HEK293 (cell line): Measurements from ENCODE around the gene TRIM26.

ENCODE experiments used
- GLIS2 ChIP-seq: fragments of 450-650 bp; formaldehyde crosslinking; IDR thresholded peaks from 2 replicates; pipeline ENCODE4 v1.5.1; 2016; ENCODE audit warnings: missing biosample characterization, missing genetic modification characterization
- KLF16 ChIP-seq: fragments of 450-650 bp; formaldehyde crosslinking; IDR thresholded peaks from 2 replicates; pipeline ENCODE4 v1.5.1; 2017; ENCODE audit warnings: missing biosample characterization, missing genetic modification characterization
- MEIS1 ChIP-seq: sonication (generic); formaldehyde crosslinking; IDR thresholded peaks from 2 replicates; pipeline ENCODE4 v1.8.1; 2022; ENCODE audit warnings: missing genetic modification reagents, mild to moderate bottlenecking, borderline replicate concordance
- MZF1 ChIP-seq: fragments of 450-650 bp; formaldehyde crosslinking; IDR thresholded peaks from 2 replicates; pipeline ENCODE4 v1.5.1; 2017; ENCODE audit warnings: missing biosample characterization, missing genetic modification characterization, borderline replicate concordance
- PRDM1 ChIP-seq: fragments of 450-650 bp; formaldehyde crosslinking; IDR thresholded peaks from 2 replicates; pipeline ENCODE4; 2016; ENCODE audit warnings: missing biosample characterization, missing genetic modification characterization
- SP2 ChIP-seq: fragments of 450-650 bp; formaldehyde crosslinking; IDR thresholded peaks from 2 replicates; pipeline ENCODE4 v1.5.1; 2016; ENCODE audit warnings: missing biosample characterization, missing genetic modification characterization
- SP3 ChIP-seq: fragments of 450-650 bp; formaldehyde crosslinking; IDR thresholded peaks from 2 replicates; pipeline ENCODE4 v1.5.1; 2016; ENCODE audit warnings: missing biosample characterization, missing genetic modification characterization
- TCF7L2 ChIP-seq: IDR thresholded peaks from 2 replicates; pipeline ENCODE4 v1.6.1; 2011; ENCODE audit warnings: low read depth, mild to moderate bottlenecking, inconsistent platforms, low read length, moderate library complexity, borderline replicate concordance
- WT1 ChIP-seq: fragments of 450-650 bp; formaldehyde crosslinking; IDR thresholded peaks from 2 replicates; pipeline ENCODE4 v1.5.1; 2016; ENCODE audit warnings: missing biosample characterization, missing genetic modification characterization
- ZBTB17 ChIP-seq: fragments of 450-650 bp; formaldehyde crosslinking; IDR thresholded peaks from 2 replicates; pipeline ENCODE4 v1.5.1; 2016; ENCODE audit warnings: missing biosample characterization, missing genetic modification characterization
- ZBTB21 ChIP-seq: fragments of 450-650 bp; formaldehyde crosslinking; IDR thresholded peaks from 2 replicates; pipeline ENCODE4 v1.5.1; 2017; ENCODE audit warnings: missing biosample characterization, missing genetic modification characterization
- ZFHX2 ChIP-seq: fragments of 450-650 bp; formaldehyde crosslinking; conservative IDR thresholded peaks from 2 replicates; pipeline ENCODE4 v1.5.1; 2016; ENCODE audit warnings: missing biosample characterization, missing genetic modification characterization
- ZNF112 ChIP-seq: fragments of 450-650 bp; formaldehyde crosslinking; IDR thresholded peaks from 2 replicates; pipeline ENCODE4 v1.5.0; 2017; ENCODE audit warnings: missing biosample characterization, missing genetic modification characterization
- ZNF121 ChIP-seq: fragments of 450-650 bp; formaldehyde crosslinking; IDR thresholded peaks from 2 replicates; pipeline ENCODE4 v1.5.1; 2016; ENCODE audit warnings: missing biosample characterization, missing genetic modification characterization
- ZNF132 ChIP-seq: fragments of 450-650 bp; formaldehyde crosslinking; IDR thresholded peaks from 2 replicates; pipeline ENCODE4 v1.5.1; 2017; ENCODE audit warnings: missing biosample characterization, missing genetic modification characterization, borderline replicate concordance
- ZNF146 ChIP-seq: fragments of 450-650 bp; formaldehyde crosslinking; IDR thresholded peaks from 2 replicates; pipeline ENCODE4 v1.5.1; 2016; ENCODE audit warnings: missing biosample characterization, missing genetic modification characterization
- ZNF157 ChIP-seq: fragments of 450-650 bp; formaldehyde crosslinking; IDR thresholded peaks from 2 replicates; pipeline ENCODE4 v1.5.1; 2016; ENCODE audit warnings: missing biosample characterization, missing genetic modification characterization
- ZNF202 ChIP-seq: fragments of 450-650 bp; formaldehyde crosslinking; IDR thresholded peaks from 2 replicates; pipeline ENCODE4 v1.5.1; 2016; ENCODE audit warnings: missing biosample characterization, missing genetic modification characterization, borderline replicate concordance
- ZNF221 ChIP-seq: fragments of 450-650 bp; formaldehyde crosslinking; IDR thresholded peaks from 2 replicates; pipeline ENCODE4 v1.5.1; 2017; ENCODE audit warnings: missing biosample characterization, missing genetic modification characterization, borderline replicate concordance
- ZNF223 ChIP-seq: fragments of 450-650 bp; formaldehyde crosslinking; IDR thresholded peaks from 2 replicates; pipeline ENCODE4 v1.5.1; 2016; ENCODE audit warnings: missing biosample characterization, missing genetic modification characterization
- ZNF23 ChIP-seq: fragments of 450-650 bp; formaldehyde crosslinking; IDR thresholded peaks from 2 replicates; pipeline ENCODE4 v1.5.1; 2016; ENCODE audit warnings: missing biosample characterization, missing genetic modification characterization, borderline replicate concordance
- ZNF266 ChIP-seq: fragments of 450-650 bp; formaldehyde crosslinking; IDR thresholded peaks from 2 replicates; pipeline ENCODE4 v1.5.1; 2016; ENCODE audit warnings: missing biosample characterization, missing genetic modification characterization, low read depth
- ZNF274 ChIP-seq, 2 experiments: fragments of 200-500 bp in 1 of 2; fragments of 450-650 bp in 1 of 2; sonication (Bioruptor generic) in 1 of 2; formaldehyde crosslinking in 1 of 2; IDR thresholded peaks; 2 replicates each; pipeline versions ENCODE4 v1.5.1 to v1.6.1; 2014 to 2016; ENCODE audit warnings: borderline replicate concordance in 1 of 2, inconsistent platforms in 1 of 2, low read length in 1 of 2, missing biosample characterization in 1 of 2, missing genetic modification characterization in 1 of 2
- ZNF292 ChIP-seq: fragments of 450-650 bp; formaldehyde crosslinking; IDR thresholded peaks from 2 replicates; pipeline ENCODE4 v1.5.1; 2016; ENCODE audit warnings: low read depth, missing biosample characterization, missing genetic modification characterization, borderline replicate concordance
- ZNF335 ChIP-seq: fragments of 450-650 bp; formaldehyde crosslinking; conservative IDR thresholded peaks from 2 replicates; pipeline ENCODE4 v1.5.1; 2016; ENCODE audit warnings: missing biosample characterization, missing genetic modification characterization
- ZNF366 ChIP-seq: fragments of 450-650 bp; formaldehyde crosslinking; conservative IDR thresholded peaks from 2 replicates; pipeline ENCODE4 v1.5.1; 2016; ENCODE audit warnings: missing biosample characterization, missing genetic modification characterization
- ZNF48 ChIP-seq: fragments of 450-650 bp; formaldehyde crosslinking; IDR thresholded peaks from 2 replicates; pipeline ENCODE4 v1.5.1; 2016; ENCODE audit warnings: missing biosample characterization, missing genetic modification characterization
- ZNF544 ChIP-seq: fragments of 450-650 bp; formaldehyde crosslinking; IDR thresholded peaks from 2 replicates; pipeline ENCODE4 v1.5.0; 2017; ENCODE audit warnings: missing biosample characterization, missing genetic modification characterization
- ZNF560 ChIP-seq: fragments of 450-650 bp; formaldehyde crosslinking; IDR thresholded peaks from 2 replicates; pipeline ENCODE4 v1.5.1; 2017; ENCODE audit warnings: missing biosample characterization, missing genetic modification characterization, borderline replicate concordance
- ZNF561 ChIP-seq: fragments of 450-650 bp; IDR thresholded peaks from 2 replicates; pipeline ENCODE4 v1.5.1; 2018; ENCODE audit warnings: missing biosample characterization, missing genetic modification characterization, borderline replicate concordance
- ZNF624 ChIP-seq: fragments of 450-650 bp; formaldehyde crosslinking; IDR thresholded peaks from 2 replicates; pipeline ENCODE4 v1.5.1; 2017; ENCODE audit warnings: missing biosample characterization, missing genetic modification characterization
- ZNF629 ChIP-seq: fragments of 450-650 bp; formaldehyde crosslinking; IDR thresholded peaks from 2 replicates; pipeline ENCODE4 v1.5.1; 2017; ENCODE audit warnings: missing biosample characterization, missing genetic modification characterization
- ZXDB ChIP-seq: fragments of 450-650 bp; formaldehyde crosslinking; IDR thresholded peaks from 2 replicates; pipeline ENCODE4 v1.5.1; 2016; ENCODE audit warnings: missing biosample characterization, missing genetic modification characterization
- TF ChIP-seq, protein P1 (sequence below): fragments of 450-650 bp; formaldehyde crosslinking; IDR thresholded peaks from 2 replicates; pipeline ENCODE4 v1.5.1; 2016; ENCODE audit warnings: missing biosample characterization, missing genetic modification characterization
- TF ChIP-seq, protein P2 (sequence below): fragments of 450-650 bp; formaldehyde crosslinking; IDR thresholded peaks from 2 replicates; pipeline ENCODE4 v1.5.1; 2016; ENCODE audit warnings: missing biosample characterization, missing genetic modification characterization

Gene TRIM26

DNA sequence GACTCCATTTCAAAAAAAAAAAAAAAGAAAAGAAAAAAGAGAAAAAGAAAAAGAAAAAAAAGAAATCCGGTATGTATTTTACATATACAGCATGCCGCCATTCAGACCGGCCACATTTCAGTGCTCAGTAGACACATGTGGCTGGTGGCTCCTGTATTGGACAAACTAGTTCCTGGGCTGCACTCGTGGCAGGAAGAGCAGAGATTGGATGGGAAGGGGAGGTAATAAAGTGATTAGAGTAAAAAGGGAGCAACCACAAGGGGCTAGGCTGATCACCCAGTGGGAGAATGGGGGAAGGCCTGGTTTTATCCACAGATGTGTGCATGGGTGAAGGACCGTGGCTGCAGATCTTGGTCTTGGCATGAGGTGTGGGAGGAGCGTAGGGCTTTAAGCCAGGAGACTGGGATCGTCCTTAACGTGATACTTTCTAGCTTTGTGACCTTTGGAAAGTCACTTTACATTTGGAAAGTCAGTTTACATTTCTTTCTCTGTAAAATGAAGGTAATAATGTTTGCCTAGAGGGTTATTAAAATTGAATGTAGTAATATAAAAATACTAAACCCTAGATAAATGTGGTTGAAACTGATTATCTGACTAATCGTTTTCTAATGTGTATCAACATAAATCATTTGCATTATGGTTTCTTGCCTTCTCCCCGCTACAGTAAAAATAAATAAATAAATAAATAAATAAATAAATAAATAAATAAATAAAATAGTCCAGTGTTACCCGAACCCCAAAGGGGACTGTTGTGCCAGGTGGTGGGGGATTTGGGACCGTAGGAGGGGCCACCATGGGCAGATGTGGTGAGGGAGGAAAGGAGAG lies 50.7 kb downstream of the TRIM26 start (continued):
- TF ChIP-seq ZNF132 (tag by site-specific recombination) (no peak), KLF16 (tag by site-specific recombination) (no peak), ZNF23 (tag by site-specific recombination) (peak; percentile 54; the same call in 1 of the 2 replicates), PRDM1 (tag by site-specific recombination) (no peak), ZNF202 (tag by site-specific recombination) (peak; percentile 98), MZF1 (tag by site-specific recombination) (peak; percentile 73; the same call in 1 of the 2 replicates), ZXDB (tag by site-specific recombination) (peak; percentile 94), ZNF629 (peak; percentile 89), TCF7L2 (no peak), ZNF274 (IDR thresholded peaks at IDR 0.05; ENCODE audit: low read length) (no peak), ZNF274 (tag by site-specific recombination; IDR thresholded peaks at IDR 0.05; ENCODE audit: borderline replicate concordance) (no peak), ZNF335 (0 out of 2 replicates have a peak, but pooled peaks have one; percentile 27), ZNF157 (no peak), ZBTB17 (no peak), MEIS1 (CRISPR knock-in tag) (no peak), SP3 (tag by site-specific recombination) (peak; percentile 64; the same call in 1 of the 2 replicates), ZNF121 (tag by site-specific recombination) (peak; percentile 82), ZNF561 (tag by site-specific recombination) (no peak), ZNF221 (tag by site-specific recombination) (peak; percentile 92; the same call in 1 of the 2 replicates), ZNF366 (tag by site-specific recombination) (peak; percentile 78), ZNF560 (tag by site-specific recombination) (peak; percentile 98), WT1 (0 out of 2 replicates have a peak, but pooled peaks have one; percentile 21), GLIS2 (tag by site-specific recombination) (no peak), ZNF266 (tag by site-specific recombination) (peak; percentile 95), ZBTB21 (tag by site-specific recombination) (peak; percentile 84), ZNF292 (tag by site-specific recombination) (peak; percentile 98), ZNF146 (tag by site-specific recombination) (peak; percentile 48; the same call in 1 of the 2 replicates), ZNF544 (no peak), ZNF48 (tag by site-specific recombination) (no peak), ZNF223 (tag by site-specific recombination) (peak; percentile 70; the same call in 1 of the 2 replicates), ZNF112 (tag by site-specific recombination) (no peak), ZNF624 (tag by site-specific recombination) (no peak), SP2 (tag by site-specific recombination) (no peak), ZFHX2 (tag by site-specific recombination) (no peak)
- TF ChIP-seq, protein P1, sequence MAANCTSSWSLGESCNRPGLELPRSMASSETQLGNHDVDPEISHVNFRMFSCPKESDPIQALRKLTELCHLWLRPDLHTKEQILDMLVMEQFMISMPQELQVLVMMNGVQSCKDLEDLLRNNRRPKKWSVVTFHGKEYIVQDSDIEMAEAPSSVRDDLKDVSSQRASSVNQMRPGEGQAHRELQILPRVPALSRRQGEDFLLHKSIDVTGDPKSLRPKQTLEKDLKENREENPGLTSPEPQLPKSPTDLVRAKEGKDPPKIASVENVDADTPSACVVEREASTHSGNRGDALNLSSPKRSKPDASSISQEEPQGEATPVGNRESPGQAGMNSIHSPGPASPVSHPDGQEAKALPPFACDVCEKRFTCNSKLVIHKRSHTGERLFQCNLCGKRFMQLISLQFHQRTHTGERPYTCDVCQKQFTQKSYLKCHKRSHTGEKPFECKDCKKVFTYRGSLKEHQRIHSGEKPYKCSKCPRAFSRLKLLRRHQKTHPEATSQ: no peak
- TF ChIP-seq, protein P2, sequence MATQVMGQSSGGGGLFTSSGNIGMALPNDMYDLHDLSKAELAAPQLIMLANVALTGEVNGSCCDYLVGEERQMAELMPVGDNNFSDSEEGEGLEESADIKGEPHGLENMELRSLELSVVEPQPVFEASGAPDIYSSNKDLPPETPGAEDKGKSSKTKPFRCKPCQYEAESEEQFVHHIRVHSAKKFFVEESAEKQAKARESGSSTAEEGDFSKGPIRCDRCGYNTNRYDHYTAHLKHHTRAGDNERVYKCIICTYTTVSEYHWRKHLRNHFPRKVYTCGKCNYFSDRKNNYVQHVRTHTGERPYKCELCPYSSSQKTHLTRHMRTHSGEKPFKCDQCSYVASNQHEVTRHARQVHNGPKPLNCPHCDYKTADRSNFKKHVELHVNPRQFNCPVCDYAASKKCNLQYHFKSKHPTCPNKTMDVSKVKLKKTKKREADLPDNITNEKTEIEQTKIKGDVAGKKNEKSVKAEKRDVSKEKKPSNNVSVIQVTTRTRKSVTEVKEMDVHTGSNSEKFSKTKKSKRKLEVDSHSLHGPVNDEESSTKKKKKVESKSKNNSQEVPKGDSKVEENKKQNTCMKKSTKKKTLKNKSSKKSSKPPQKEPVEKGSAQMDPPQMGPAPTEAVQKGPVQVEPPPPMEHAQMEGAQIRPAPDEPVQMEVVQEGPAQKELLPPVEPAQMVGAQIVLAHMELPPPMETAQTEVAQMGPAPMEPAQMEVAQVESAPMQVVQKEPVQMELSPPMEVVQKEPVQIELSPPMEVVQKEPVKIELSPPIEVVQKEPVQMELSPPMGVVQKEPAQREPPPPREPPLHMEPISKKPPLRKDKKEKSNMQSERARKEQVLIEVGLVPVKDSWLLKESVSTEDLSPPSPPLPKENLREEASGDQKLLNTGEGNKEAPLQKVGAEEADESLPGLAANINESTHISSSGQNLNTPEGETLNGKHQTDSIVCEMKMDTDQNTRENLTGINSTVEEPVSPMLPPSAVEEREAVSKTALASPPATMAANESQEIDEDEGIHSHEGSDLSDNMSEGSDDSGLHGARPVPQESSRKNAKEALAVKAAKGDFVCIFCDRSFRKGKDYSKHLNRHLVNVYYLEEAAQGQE (tag by site-specific recombination): peak; percentile 89
